HEK293T (cell line): ENCODE data around the gene ABTB1.
"Not testable (repeated sequence)": the region's sequence is repeated elsewhere in the genome, so short reads cannot be mapped to it uniquely, and the experiment has no call there.

Experiments used
- CTCF ChIA-PET: fragments of 350-600 bp; formaldehyde crosslinking; extraction: SDS; loops from one replicate; lab custom pipeline; 2021; ENCODE audit warnings: antibody characterized with exemption, inconsistent platforms; lab: Yijun Ruan, JAX
- POLR2A ChIA-PET: fragments of 350-600 bp; formaldehyde crosslinking; extraction: SDS; loops from one replicate; lab custom pipeline; 2020; ENCODE audit warnings: antibody characterized with exemption, inconsistent platforms; lab: Yijun Ruan, JAX
- DNase-seq: peaks from one replicate; pipeline ENCODE4 v3.0.0; 2012; ENCODE audit warnings: mixed read lengths; ENCODE audit errors: extremely low spot score
- ARNT ChIP-seq: fragments of 450-650 bp; IDR thresholded peaks from 2 replicates; pipeline ENCODE4 v1.6.1; 2017; ENCODE audit warnings: mild to moderate bottlenecking
- BHLHE40 ChIP-seq: fragments of 450-650 bp; IDR thresholded peaks from 2 replicates; pipeline ENCODE4 v1.6.1; 2016; ENCODE audit warnings: mild to moderate bottlenecking, moderate library complexity, borderline replicate concordance
- CTBP1 ChIP-seq: fragments of 450-650 bp; IDR thresholded peaks from 2 replicates; pipeline ENCODE4 v1.6.1; 2016; ENCODE audit warnings: borderline replicate concordance
- ELF4 ChIP-seq: fragments of 450-650 bp; IDR thresholded peaks from 2 replicates; pipeline ENCODE4 v1.6.1; 2017; ENCODE audit warnings: antibody characterized with exemption
- FOXA1 ChIP-seq: fragments of 450-650 bp; IDR thresholded peaks from 2 replicates; pipeline ENCODE4 v1.6.1; 2016; ENCODE audit warnings: mild to moderate bottlenecking
- FOXK2 ChIP-seq: fragments of 450-650 bp; IDR thresholded peaks from 2 replicates; pipeline ENCODE4 v1.6.1; 2016; ENCODE audit warnings: mild to moderate bottlenecking
- FOXM1 ChIP-seq: fragments of 450-650 bp; IDR thresholded peaks from 2 replicates; pipeline ENCODE4 v1.6.1; 2017; ENCODE audit warnings: mild to moderate bottlenecking, borderline replicate concordance
- HDGF ChIP-seq: fragments of 450-650 bp; IDR thresholded peaks from 2 replicates; pipeline ENCODE4 v1.6.1; 2017; ENCODE audit warnings: antibody characterized with exemption, borderline replicate concordance
- L3MBTL2 ChIP-seq: fragments of 450-650 bp; conservative IDR thresholded peaks from 2 replicates; pipeline ENCODE4 v1.6.1; 2016; ENCODE audit warnings: mild to moderate bottlenecking
- LEF1 ChIP-seq: fragments of 450-650 bp; IDR thresholded peaks from 2 replicates; pipeline ENCODE4 v1.6.1; 2017; ENCODE audit warnings: mild to moderate bottlenecking, borderline replicate concordance
- NFRKB ChIP-seq: fragments of 450-650 bp; IDR thresholded peaks from 2 replicates; pipeline ENCODE4 v1.6.1; 2016; ENCODE audit warnings: mild to moderate bottlenecking, moderate library complexity
- PKNOX1 ChIP-seq: fragments of 450-650 bp; IDR thresholded peaks from 2 replicates; pipeline ENCODE4 v1.6.1; 2016
- SP1 ChIP-seq: fragments of 450-650 bp; IDR thresholded peaks from 2 replicates; pipeline ENCODE4 v1.6.1; 2017
- SUZ12 ChIP-seq: fragments of 450-650 bp; IDR thresholded peaks from 2 replicates; pipeline ENCODE4 v1.6.1; 2016; ENCODE audit warnings: mild to moderate bottlenecking
- TARDBP ChIP-seq: fragments of 450-650 bp; IDR thresholded peaks from 2 replicates; pipeline ENCODE4 v1.6.1; 2016
- ZNF384 ChIP-seq: fragments of 450-650 bp; IDR thresholded peaks from 2 replicates; pipeline ENCODE4 v1.6.1; 2016

The ABTB1 gene

GRCh38 chr3:127678315-127678599, 5.5 kb downstream of the ABTB1 start:
- DNase-seq, result no peak
- ChIA-PET CTCF (interaction anchor here (1.5 kb wide), 1 partner anchor 19 kb away, joined by 7 read pairs; no protein-coding TSS in a partner anchor), POLR2A (interaction anchor here (0.6 kb wide), 1 partner anchor 1231 kb away, joined by 3 read pairs; no protein-coding TSS in a partner anchor)
- no peak for TF ChIP-seq L3MBTL2
- no peak for TF ChIP-seq TARDBP
- TF ChIP-seq FOXA1, result no peak
- no peak for TF ChIP-seq CTBP1
- TF ChIP-seq FOXK2, result no peak
- no peak for TF ChIP-seq NFRKB
- TF ChIP-seq LEF1, result no peak
- TF ChIP-seq BHLHE40, result no peak
- no peak for TF ChIP-seq PKNOX1
- TF ChIP-seq ZNF384, result no peak
- no peak for TF ChIP-seq ARNT

GRCh38 chr3:127678611-127679533, 6.1 kb downstream of the ABTB1 start:
- DNase-seq, result no peak
- TF ChIP-seq CTBP1 (no peak), ELF4 (no peak), NFRKB (no peak), BHLHE40 (no peak), ZNF384 (no peak), HDGF (no peak), PKNOX1 (no peak), FOXA1 (no peak), TARDBP (no peak), FOXK2 (no peak), SP1 (no peak), L3MBTL2 (no peak), FOXM1 (no peak), ARNT (no peak), SUZ12 (no peak)
- ChIA-PET CTCF (interaction anchor here (1.0 to 1.5 kb wide), 3 partner anchors 12 to 103 kb away, joined by 3 to 7 read pairs (median 5); no protein-coding TSS in a partner anchor), POLR2A (interaction anchor here (0.6 to 1.1 kb wide), 2 partner anchors 83 to 1232 kb away, joined by 3 read pairs; no protein-coding TSS in a partner anchor)

- DNase-seq, result no peak
- POLR2A ChIA-PET, result interaction anchor here (1.1 kb wide), 1 partner anchor 83 kb away, joined by 3 read pairs; no protein-coding TSS in a partner anchor
- CTCF ChIA-PET, result interaction anchor here (0.6 to 1.5 kb wide), 7 partner anchors 11 to 868 kb away, joined by 3 to 7 read pairs (median 4); no protein-coding TSS in a partner anchor
- TF ChIP-seq TARDBP (no peak), LEF1 (no peak), ZNF384 (no peak), PKNOX1 (no peak), SUZ12 (no peak), HDGF (no peak), CTBP1 (no peak), BHLHE40 (no peak), NFRKB (no peak), ELF4 (no peak), ARNT (no peak), FOXK2 (no peak), SP1 (no peak), FOXM1 (no peak), FOXA1 (no peak), L3MBTL2 (no peak)
These were observed 6.9 kb downstream of the ABTB1 start for GRCh38 chr3:127679534-127680145.

- ChIA-PET POLR2A (interaction anchor here (1.1 kb wide), 1 partner anchor 82 kb away, joined by 3 read pairs; no protein-coding TSS in a partner anchor), CTCF (interaction anchor here (0.6 to 1.5 kb wide), 7 partner anchors 11 to 867 kb away, joined by 3 to 5 read pairs (median 3); no protein-coding TSS in a partner anchor)
- TF ChIP-seq PKNOX1, result no peak
- TF ChIP-seq HDGF, result no peak
- no peak for TF ChIP-seq LEF1
- no peak for TF ChIP-seq FOXA1
- TF ChIP-seq FOXK2, result no peak
- TF ChIP-seq FOXM1, result no peak
- no peak for DNase-seq
These were observed 7.5 kb downstream of the ABTB1 start for GRCh38 chr3:127680146-127680661.

GRCh38 chr3:127680798-127681221, 8.1 kb downstream of the ABTB1 start:
- no peak for TF ChIP-seq PKNOX1
- no peak for TF ChIP-seq HDGF
- TF ChIP-seq SP1, result no peak
- no peak for TF ChIP-seq BHLHE40
- TF ChIP-seq TARDBP, result no peak
- TF ChIP-seq FOXA1, result no peak
- TF ChIP-seq ELF4, result no peak
- no peak for TF ChIP-seq ARNT
- no peak for TF ChIP-seq NFRKB
- TF ChIP-seq CTBP1, result no peak
- no peak for DNase-seq
- CTCF ChIA-PET, result interaction anchor here (1.5 kb wide), 1 partner anchor 153 kb away, joined by 3 read pairs; no protein-coding TSS in a partner anchor
- POLR2A ChIA-PET, result no interaction called here

- DNase-seq, POLR2A ChIA-PET: not testable (repeated sequence)
- CTCF ChIA-PET, result interaction anchor here (0.6 to 0.7 kb wide), 2 partner anchors 14 to 246 kb away, joined by 5 read pairs; no protein-coding TSS in a partner anchor
These were observed 9.4 kb downstream of the ABTB1 start for GRCh38 chr3:127682175-127682554.
